T-helper 2 cell (primary cell): ENCODE data around the gene STARD3.

Experiments
- DNase-seq, 5 experiments: peaks; one replicate each; pipeline versions ENCODE4 v3.0.0 to v3.0.0-alpha.2; 2012 to 2022

STARD3 gene

GRCh38 chr17:39604911-39605491 lies 31.9 kb upstream of the STARD3 start:
- no peak for DNase-seq

DNA sequence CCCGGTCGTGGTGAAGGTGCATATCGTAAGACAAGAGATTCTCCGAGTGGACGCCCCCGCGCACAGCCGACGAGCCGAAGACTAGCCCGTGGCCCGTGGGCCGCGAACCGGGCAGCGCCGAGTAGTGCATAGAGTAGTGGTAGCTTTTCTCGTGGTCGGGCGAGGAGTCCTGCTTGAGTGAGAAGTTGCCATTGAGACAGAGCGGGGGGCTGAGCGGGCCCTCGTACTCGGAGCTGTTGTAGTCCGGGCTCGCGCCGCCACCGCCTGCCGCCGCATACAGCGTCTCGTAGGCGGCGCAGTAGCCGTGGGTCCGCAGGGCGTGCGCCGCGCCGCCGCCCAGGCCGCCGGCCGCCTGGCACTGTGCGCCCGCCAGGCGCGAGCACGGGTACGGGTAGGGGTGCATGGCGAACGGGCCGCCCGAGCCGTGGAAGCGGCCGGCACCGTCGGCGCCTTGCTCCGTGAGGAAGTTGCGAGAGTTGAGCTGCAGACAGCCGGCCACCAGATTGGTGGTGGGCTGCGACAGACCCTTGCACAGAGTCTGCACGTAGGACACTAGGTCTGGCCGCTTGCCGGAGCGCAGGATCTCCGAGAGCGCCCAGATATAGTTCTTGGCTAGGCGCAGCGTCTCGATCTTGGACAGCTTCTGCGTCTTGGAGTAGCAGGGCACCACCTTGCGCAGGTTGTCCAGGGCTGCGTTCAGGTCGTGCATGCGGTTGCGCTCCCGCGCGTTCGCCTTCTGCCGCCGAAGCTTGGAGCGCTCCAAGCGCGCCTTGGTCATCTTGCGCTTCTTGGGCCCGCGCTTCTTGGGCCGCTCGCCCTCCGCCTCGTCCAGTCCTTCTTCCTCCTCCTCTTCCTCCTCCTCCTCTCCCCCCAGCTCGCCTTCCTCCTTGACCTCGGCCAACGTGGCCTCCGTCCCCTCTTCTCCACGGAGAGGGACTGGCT lies 31.2 kb upstream of the STARD3 start:
- peak in 1 of 5 experiments; percentile 37 for DNase-seq

DNA sequence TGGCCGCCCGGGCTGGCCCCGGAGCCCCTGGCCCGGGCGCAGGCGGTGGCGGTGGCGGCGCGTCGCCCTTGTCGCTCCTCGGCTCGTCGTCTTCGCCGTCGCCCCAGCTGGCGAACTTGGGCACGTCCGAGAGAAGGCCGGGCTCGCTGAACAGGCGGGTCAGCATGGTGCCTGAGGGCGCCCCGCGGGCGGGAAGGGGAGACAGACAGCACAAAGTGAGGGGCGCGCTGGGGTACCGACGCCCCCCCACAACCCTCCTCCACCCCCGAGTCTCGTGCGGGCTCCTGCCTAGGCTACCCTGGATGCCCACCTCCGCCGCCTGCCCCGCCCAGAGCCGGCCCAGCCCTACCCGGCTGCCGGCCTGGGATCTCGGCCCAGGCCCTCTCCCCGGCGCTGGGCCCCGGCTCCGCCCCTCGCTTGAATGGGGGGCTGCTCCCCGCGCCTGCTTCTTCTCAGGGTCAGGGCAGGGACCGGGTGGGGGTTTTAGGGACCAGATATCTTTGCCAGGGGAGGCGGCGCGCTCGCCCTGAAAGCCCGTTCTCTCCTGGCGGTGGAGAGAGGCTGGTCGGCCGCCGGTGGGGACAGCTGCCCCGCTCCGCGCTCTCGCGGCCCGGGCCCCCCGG lies 30.4 kb upstream of the STARD3 start:
- no peak for DNase-seq

DNA sequence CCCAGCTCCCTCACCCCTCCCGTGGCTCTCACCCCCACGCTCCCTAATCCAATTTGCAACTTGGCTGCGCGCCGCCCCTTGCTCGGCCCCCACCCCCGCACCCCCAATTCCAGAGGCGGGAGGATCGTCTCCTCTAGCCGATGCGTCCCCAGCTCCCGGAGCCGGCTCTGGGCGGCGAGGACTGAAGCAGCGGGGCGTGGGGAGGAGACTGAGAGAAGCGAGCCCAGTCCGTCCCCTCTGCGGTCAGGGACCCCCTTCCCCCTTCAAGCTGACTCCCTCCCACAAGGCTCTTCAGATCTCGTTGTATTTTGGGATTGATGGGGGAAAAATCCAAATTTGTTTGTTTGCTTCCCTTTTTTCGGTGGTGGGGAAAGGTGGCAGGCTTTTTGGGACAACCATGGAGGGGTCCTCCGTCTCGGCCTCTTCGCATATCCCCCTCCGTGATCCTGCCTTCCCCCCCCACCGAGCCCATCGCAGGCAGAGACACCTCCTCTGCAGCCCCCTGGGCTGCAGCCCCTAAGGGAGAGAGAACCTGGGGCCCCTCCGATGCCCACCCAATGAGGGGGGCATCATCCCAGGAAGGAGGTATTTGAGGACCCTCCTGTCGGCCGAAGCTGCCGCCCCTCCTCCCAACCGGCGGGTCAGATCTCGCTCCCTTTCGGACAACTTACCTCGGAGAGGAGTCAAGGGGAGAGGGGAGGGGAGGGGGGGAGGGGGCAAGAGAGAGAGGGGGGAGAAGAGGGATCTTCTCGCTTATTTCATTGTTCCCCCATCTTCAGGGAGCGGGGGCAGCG lies 29.7 kb upstream of the STARD3 start:
- no peak for DNase-seq

DNA sequence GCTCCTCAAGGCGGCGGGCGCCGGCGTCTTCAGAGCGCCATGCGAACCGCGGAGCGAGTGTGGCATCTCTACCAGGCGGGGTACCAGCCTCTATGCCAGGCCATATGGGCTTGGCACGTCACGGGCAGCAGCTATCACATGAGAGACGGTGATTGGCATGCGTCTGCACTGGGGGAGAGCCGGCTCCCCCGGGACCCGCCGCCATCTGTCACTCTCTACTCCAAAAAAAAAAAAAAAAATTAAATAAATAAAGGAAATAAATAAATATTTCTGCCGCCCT lies 29.2 kb upstream of the STARD3 start, which contains the start of gene NEUROD2:
Gene NEUROD2 (minus strand): TSS at position 70 of the 280 bp plus-strand sequence. CDS start 1,321 bp downstream, outside the sequence.
- no peak for DNase-seq

GRCh38 chr17:39608142-39608981 lies 28.6 kb upstream of the STARD3 start:
- DNase-seq, result no peak

GRCh38 chr17:39609416-39610025 lies 27.4 kb upstream of the STARD3 start:
- DNase-seq, result no peak

DNA sequence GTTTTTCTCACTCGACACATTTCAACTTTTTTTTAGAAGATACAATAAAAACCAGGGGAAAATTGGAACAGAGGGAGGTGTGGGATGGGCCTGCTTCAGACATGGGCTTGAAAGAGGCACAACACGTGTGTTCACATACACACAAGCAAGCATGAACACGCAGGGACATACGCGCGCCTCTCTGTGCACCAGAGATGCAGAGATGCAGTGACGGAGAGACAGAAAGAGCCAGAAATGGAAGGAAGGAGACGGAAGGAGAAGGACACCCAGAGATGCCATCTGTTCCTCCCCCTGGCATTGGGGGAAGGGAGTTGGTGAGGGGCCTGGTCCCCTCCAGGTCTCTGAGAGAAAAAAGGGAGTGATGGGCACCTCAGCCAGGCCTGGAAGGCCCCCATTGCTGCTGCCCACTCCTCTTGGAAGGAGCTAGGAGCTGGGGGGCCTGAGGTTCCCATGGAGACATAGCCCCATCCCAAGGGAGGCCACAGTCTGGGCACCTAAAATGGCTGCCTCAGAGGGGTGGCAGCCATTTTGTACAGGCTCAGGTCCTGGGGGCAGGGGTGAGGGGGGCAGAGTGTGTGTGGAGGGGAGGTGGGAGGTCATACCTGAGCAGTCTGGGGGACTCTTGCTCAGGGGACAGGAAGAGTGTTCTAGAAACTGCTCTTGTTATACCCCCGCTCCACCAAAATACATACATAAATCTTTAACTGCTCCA lies 25.4 kb upstream of the STARD3 start:
- no peak for DNase-seq

- DNase-seq, result no peak
Observed at GRCh38 chr17:39612291-39612894, 24.6 kb upstream of the STARD3 start.

DNA sequence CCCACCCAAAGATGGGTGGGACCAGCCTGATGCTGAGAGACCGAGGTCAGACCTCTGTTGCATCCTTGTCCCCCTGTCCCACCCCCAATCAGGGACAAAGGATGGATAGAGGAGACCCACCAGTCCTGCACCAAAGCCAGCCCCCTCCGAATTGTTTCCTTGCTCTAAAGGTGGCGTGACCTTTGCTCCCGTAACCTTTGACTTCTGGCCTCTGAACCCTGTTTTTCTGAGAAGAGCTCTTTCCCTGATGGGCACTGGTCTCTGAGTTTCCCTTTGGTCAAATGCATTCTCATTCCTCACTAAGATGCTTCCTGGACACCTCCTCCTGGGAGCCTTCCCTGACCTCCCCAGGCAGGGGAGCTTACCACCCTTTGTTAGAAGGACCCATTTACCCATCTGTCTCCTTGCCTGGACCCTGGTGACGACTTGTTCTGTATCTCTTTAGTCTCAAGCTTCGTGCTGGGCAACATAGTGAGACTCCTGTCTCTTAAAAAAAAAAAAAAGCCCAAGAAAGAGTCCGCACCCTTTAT lies 23.9 kb upstream of the STARD3 start:
- no peak for DNase-seq

DNA sequence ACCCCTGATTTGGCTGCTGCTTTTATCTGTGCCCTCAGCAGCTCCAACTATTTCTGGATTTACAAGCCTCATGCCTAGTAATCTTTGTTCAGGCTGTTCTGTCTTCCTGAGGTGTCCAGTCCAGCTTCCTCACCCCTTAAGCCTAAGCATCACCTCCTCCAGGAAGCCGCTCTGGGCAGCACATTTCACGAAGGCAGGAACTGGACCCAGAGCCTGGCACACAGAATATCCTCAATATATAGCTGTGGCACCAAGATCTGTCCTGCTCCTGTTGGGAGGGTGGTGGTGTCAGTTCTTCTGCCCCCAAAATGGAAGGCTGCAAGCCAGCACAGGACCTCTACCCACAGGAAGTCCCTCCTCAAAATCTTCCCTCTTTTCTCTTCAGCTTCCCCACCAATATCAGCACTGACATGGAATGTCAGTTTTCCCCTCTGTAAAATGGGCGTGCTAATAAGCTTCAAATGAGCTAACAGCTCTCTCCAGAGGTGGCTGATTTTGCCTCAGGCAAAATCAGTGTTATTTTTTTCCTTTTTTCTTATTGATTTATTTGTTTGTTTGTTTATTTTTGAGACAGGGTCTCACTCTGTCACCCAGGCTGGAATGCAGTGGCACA lies 22.3 kb upstream of the STARD3 start:
- DNase-seq, result no peak

GRCh38 chr17:39615434-39615833 lies 21.5 kb upstream of the STARD3 start:
- no peak for DNase-seq

GRCh38 chr17:39617100-39617445 lies 19.9 kb upstream of the STARD3 start:
- no peak for DNase-seq

DNA sequence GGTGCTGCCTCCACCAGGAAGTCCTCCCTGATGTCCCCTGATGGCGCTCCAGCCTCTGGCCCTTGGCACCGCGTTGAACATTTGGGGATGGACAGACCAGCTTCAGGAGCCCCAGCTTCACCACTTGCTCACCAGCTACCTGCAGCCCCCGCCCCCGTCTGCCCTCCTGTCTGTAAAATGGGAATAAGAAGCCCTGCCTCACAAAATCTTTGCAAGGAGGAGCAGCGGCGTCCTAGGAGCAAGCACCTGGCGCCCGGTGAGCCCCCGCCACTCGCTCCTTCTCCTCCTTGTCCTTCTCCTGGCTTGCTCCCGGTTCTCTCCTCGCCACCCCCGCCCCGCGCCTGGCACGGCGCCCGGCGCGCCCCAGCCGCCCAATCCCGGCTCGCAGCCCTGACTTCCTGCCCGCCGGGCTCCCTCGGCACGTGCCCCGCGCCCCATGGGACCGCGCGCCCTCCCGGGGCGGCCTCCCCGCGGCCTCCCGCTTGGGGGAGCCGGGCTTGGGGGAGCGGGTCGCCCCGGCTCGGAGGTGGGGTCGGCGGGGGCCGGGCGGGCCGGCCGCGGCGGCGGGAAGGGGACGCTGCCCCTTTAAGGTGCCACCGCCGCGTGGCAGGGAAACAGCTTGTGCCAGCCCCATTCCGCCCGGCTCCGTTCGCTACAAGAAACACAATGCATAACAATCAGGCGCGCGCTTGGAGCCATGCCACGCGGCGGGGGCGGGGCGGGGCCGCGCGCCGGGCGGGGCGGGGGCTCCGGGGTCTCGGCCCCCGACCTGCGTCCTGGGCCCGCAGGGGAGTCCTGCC lies 19.3 kb upstream of the STARD3 start:
- DNase-seq, result peak; percentile 23 to 69 (median 37)

DNA sequence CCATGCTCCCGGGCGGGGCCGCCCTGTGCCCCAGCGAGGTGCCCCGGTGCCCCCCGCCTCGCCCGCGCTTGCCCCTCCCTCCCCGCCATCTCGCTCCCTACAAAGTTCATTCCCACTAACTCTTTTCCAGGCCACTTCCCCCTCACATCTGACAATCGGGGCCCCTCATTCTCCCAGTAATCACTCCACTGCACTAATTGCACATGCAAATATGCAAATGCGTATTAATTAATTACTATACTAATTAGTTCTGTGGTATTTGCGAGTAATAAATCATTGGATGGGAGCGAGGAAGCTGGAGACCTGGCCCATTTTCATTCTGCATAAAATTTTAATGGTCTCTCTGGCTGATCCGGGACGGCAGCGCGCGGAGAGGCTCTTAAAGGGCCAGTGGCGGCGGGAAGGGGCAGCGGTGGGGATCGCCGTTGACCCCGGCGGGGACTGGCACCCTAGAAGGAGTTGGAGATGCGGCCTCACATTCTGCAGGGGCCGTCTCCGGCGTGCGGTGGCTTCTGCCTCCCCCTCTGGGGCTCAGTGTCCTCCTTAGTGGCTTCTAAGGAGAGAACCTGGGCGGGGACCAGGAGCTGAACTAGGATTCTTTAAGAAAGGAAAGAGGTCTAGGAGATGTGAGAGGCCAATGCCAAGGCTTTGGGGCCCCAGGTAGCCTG lies 18.6 kb upstream of the STARD3 start:
- no peak for DNase-seq

DNA sequence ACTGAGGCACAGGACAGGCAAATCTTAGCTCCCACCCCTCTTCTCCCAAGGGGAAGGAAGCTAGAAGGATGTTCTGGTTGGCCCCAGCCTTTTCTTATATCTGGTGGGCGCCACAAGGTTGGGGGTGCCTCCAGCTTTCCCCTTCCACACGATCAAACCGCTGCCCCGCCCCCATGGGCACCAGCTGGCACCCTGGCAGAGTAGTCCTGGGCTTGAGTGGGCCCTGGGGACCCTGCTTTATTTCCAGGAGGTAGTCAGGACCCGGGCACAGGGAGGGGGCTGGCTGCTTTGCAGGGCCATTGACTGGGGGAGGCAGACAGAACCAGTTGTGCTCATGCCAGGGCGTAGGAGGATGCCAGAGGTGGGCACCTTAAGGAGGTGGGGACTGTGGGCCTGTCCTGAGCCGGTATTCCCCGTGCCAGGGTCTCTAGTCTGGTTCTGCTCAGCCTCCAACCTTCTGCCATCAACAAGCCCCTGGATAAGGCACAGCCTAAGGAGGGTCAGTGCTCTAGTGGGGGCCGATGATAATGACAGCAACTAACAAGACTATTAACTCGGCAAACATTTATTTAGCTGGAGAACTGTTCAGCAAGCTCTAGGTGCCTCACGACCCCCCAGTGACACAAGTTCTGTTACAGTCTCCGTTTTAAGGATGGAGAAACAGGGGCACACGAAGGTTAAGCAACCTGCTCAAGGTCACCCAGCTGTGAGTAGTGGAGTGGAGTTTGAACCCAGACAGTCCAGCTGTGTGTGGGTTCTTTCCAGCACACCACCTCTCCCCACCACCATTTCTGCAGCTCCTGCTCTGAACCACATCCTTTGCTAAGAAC lies 17.8 kb upstream of the STARD3 start:
- DNase-seq, result no peak

DNA sequence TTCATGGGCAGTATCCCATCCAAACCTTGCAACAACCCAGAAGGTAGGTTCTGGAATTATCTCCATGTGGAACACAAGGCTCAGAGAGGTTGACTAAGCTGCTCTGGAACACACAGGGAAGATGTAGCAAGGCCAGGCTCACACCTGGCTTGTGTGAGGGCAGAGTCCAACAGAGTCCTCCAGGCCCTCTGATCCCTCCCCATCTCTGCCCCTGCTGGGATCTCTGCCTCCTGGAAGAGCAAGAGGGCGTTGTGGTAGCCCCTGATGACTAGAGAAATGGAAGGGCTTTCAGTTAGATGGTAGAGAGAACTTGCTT lies 17.2 kb upstream of the STARD3 start:
- no peak for DNase-seq
